BJ (cell line): ENCODE measurements around the gene SOAT1. TPM values are rescaled to one million over a fixed set of nuclear protein-coding genes. Genes with fewer than 3 reads are reported as not detected.

Experiments
- CTCF ChIA-PET: fragments of 350-600 bp; formaldehyde crosslinking; extraction: SDS; loops from one replicate; lab custom pipeline; 2021; ENCODE audit warnings: antibody characterized with exemption, inconsistent platforms; lab: Yijun Ruan, JAX
- POLR2A ChIA-PET: fragments of 300-600 bp; sonication (Branson Sonifier 250); formaldehyde crosslinking; extraction: SDS; loops from one replicate; lab custom pipeline; 2021; ENCODE audit warnings: antibody characterized with exemption; lab: Charles Lee
- DNase-seq: peaks from one replicate; pipeline ENCODE4 v3.0.0-alpha.2; 2011; ENCODE audit warnings: low read depth
- H3K27me3 ChIP-seq: 2 replicates; pipeline ENCODE4 v1.6.0; 2011; ENCODE audit warnings: low read length; ENCODE audit not compliant: control insufficient read depth, insufficient read depth
- H3K36me3 ChIP-seq: 2 replicates; pipeline ENCODE4 v1.5.1; 2011; ENCODE audit warnings: low read length; ENCODE audit not compliant: control insufficient read depth, insufficient read depth
- H3K4me3 ChIP-seq: 2 replicates; pipeline ENCODE4 v1.5.1; 2011; ENCODE audit warnings: low read depth, mild to moderate bottlenecking, control low read depth, low read length
- polyA plus RNA-seq: library from polyadenylated mRNA; depleted of rRNA; stranded (reverse); fragments of >200 nt; gene quantifications from 2 replicates; pipeline ENCODE4 v1.2.3, GENCODE V29; 2011
- TF ChIP-seq, protein P1 (sequence below): IDR thresholded peaks from 2 replicates; pipeline ENCODE4 v1.5.1; 2011; ENCODE audit warnings: low read depth, mild to moderate bottlenecking, control low read depth, inconsistent platforms, low read length, moderate library complexity; ENCODE audit not compliant: insufficient read depth

Gene SOAT1
- polyA plus RNA-seq, 1 experiment, result 12.3 TPM

DNA sequence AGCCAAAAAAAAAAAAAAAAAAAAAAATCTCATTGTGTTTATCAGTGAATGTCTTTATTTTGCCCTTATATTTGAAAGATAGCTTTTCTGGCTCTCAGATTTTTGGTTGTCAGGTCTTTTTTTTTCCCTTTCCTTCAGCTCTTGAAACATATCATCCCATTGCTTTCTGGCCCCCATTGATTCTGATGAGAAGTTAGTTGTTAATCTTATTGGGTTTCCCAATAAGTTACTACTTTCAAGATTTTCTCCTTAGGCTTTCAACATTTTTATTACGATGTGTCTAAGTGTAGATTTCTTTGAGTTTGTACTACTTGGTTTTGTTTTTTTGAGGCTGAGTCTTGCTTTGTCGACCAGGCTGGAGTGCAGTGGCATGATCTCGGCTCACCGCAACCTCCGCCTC lies 14.7 kb upstream of the SOAT1 start:
- TF ChIP-seq, protein P1, sequence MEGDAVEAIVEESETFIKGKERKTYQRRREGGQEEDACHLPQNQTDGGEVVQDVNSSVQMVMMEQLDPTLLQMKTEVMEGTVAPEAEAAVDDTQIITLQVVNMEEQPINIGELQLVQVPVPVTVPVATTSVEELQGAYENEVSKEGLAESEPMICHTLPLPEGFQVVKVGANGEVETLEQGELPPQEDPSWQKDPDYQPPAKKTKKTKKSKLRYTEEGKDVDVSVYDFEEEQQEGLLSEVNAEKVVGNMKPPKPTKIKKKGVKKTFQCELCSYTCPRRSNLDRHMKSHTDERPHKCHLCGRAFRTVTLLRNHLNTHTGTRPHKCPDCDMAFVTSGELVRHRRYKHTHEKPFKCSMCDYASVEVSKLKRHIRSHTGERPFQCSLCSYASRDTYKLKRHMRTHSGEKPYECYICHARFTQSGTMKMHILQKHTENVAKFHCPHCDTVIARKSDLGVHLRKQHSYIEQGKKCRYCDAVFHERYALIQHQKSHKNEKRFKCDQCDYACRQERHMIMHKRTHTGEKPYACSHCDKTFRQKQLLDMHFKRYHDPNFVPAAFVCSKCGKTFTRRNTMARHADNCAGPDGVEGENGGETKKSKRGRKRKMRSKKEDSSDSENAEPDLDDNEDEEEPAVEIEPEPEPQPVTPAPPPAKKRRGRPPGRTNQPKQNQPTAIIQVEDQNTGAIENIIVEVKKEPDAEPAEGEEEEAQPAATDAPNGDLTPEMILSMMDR, result no peak
- DNase-seq, result no peak
- POLR2A ChIA-PET, result no interaction called here
- Histone ChIP-seq H3K36me3 (no peaks in the 10 kb centered on the region), H3K4me3 (no peak overlapping the region), H3K27me3 (no peaks in the 10 kb centered on the region)
- CTCF ChIA-PET, result no interaction called here

- no peak for DNase-seq
- ChIA-PET CTCF (interaction anchor here (0.6 kb wide), 1 partner anchor 281 kb away, joined by 3 read pairs; no protein-coding TSS in a partner anchor), POLR2A (no interaction called here)
- Histone ChIP-seq H3K4me3 (no peak overlapping the region), H3K27me3 (no peaks in the 10 kb centered on the region), H3K36me3 (no peaks in the 10 kb centered on the region)
- TF ChIP-seq, protein P1, result no peak
Observed at GRCh38 chr1:179283992-179284391, 9.6 kb upstream of the SOAT1 start.

DNA sequence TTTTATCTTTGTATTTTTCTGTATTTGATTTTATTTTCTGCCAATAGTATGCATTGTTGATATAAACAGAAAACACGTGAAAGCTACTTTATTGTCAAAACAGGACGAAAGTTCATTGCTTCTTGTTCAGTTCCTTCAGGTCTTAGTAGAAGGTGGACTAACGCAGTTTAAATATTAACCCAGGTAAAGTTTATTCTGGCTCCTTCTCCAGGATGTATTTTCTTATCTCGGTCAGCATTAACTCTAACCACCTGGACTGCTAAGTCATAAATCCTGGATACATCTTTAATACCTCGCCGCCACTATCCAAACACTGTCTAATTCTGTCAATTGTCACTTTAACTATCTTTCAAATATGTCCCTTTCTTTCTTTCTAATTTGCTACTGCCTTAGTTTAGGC lies 5.7 kb upstream of the SOAT1 start:
- DNase-seq, result no peak
- TF ChIP-seq, protein P1, result no peak
- ChIA-PET POLR2A (no interaction called here), CTCF (no interaction called here)
- no peak overlapping the region for H3K4me3 ChIP-seq
- H3K27me3 ChIP-seq, result no peaks in the 10 kb centered on the region
- no peaks in the 10 kb centered on the region for H3K36me3 ChIP-seq

DNA sequence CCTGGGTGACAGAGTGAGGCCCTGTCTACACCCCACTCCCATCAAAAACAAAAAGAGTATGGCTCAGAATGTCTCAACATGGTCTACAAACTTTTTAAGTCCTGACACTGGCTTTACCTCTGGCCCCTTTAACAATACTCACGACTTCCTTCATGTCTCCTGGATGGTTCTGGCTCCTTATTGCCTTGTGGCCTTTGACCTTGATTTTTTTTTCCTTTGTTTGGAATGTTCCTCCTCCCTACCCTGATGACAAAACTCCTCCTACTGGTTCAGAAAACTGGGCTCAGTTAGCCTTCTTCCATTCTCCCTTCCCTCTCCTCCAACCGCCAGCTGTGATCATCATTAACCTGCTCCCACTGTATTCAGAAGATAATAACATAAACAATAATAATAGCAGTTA lies 4.6 kb upstream of the SOAT1 start:
- TF ChIP-seq, protein P1, result no peak
- H3K4me3 ChIP-seq, result no peak overlapping the region
- CTCF ChIA-PET, result no interaction called here
- DNase-seq, result no peak
- POLR2A ChIA-PET, result no interaction called here
- no peaks in the 10 kb centered on the region for H3K27me3 ChIP-seq
- H3K36me3 ChIP-seq, result no peaks in the 10 kb centered on the region

GRCh38 chr1:179295164-179295755 lies 1.7 kb downstream of the SOAT1 start:
- H3K4me3 ChIP-seq, result no peak overlapping the region
- TF ChIP-seq, protein P1, result no peak
- no peaks in the 10 kb centered on the region for H3K36me3 ChIP-seq
- H3K27me3 ChIP-seq, result no peaks in the 10 kb centered on the region
- no peak for DNase-seq
- ChIA-PET POLR2A (no interaction called here), CTCF (interaction anchor here (0.5 kb wide), 1 partner anchor 214 kb away, joined by 3 read pairs; no protein-coding TSS in a partner anchor)
